Activated T-cell treated with anti-CD3 and anti-CD28 coated beads, Interleukin-2, amount 50 U/mL, for 4 hours (primary cell): ENCODE measurements around the gene TMEM273. TPM values are rescaled to one million over a fixed set of nuclear protein-coding genes. Genes with fewer than 3 reads are reported as not detected.

Experiments
- ATAC-seq, 2 donors: fragments of 200-7000 bp; cut with Tn5 transposase; one replicate each; pipeline ENCODE4 v1.10.0; 2021
- DNase-seq: peaks from one replicate; pipeline ENCODE4 v3.0.0-alpha.2; 2020
- H3K27me3 Mint-ChIP-seq: one replicate; pipeline ENCODE4 v1.8.0; 2021; ENCODE audit warnings: low read depth, mixed read lengths
- H3K36me3 Mint-ChIP-seq: one replicate; pipeline ENCODE4 v1.8.0; 2022; ENCODE audit warnings: mixed read lengths; ENCODE audit not compliant: insufficient read depth
- H3K4me1 Mint-ChIP-seq: one replicate; pipeline ENCODE4 v1.8.0; 2021; ENCODE audit warnings: low read depth, mixed read lengths
- H3K4me3 Mint-ChIP-seq: one replicate; pipeline ENCODE4 v1.8.0; 2021; ENCODE audit warnings: mild to moderate bottlenecking, moderate library complexity, mixed read lengths
- H3K9me3 Mint-ChIP-seq: one replicate; pipeline ENCODE4 v1.8.0; 2021; ENCODE audit warnings: mixed read lengths
- total RNA-seq, 3 donors: library from RNA; stranded (reverse); gene quantifications; one replicate each; pipeline ENCODE4 v1.2.1, GENCODE V29; 2021

The TMEM273 gene
- total RNA-seq, 3 donors from 2014 or later = 35.3 to 96.4 (median 45.6) TPM

DNA sequence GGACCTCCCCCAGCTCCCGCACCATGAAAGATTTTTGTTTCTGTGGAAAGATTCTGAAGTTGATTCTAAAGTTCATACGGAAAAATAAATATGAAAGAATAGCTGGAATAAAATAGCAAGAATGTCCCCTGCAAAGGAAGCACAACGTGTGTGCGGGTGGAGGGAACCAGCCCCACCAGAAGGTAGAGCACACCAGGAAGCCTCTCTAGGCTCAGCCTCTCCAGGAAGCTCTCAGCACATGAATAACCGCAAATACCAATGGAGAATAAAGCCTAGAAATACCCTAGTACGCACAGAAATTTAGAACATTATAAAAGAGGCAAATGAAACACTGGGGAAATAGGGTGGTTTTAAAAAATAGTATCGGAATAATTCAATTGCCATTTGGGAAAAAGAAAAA is 29.8 kb downstream of the TMEM273 start:
- no peak overlapping the region for H3K4me3 Mint-ChIP-seq
- ATAC-seq = no peak

DNA sequence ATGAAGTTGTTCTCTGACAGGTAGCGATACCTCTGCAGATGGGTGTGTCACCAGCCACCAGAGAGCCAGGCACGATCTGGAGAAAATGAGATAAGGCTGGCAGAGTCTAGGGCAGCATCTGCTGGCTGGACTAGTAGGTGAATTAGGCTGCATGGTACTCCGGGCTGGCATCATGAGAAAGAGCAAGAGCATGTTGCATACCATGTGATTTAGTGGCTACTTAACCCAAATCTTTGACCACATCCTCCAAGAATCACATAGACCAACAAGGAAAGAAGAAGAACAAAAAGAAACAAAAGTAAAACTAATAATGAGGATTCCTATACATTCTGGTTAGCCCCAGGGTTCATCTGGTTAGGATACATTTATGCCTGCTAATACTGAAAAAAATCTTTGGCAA is 31.0 kb downstream of the TMEM273 start:
- peaks cover 12% of the 10 kb centered on the region for H3K27me3 Mint-ChIP-seq
- H3K4me3 Mint-ChIP-seq = no peak overlapping the region
- ATAC-seq (no peak), DNase-seq (no peak)
- H3K4me1 Mint-ChIP-seq = peaks cover 8% of the 10 kb centered on the region
- no peaks in the 10 kb centered on the region for H3K9me3 Mint-ChIP-seq
- H3K36me3 Mint-ChIP-seq = peaks cover 3% of the 10 kb centered on the region

More for the DNA sequence above, 29.8 kb downstream of the TMEM273 start:
- H3K4me1 Mint-ChIP-seq = peaks cover 8% of the 10 kb centered on the region
- H3K9me3 Mint-ChIP-seq = no peaks in the 10 kb centered on the region
- H3K36me3 Mint-ChIP-seq = peaks cover 3% of the 10 kb centered on the region
- DNase-seq = no peak
- peaks cover 7% of the 10 kb centered on the region for H3K27me3 Mint-ChIP-seq

GRCh38 chr10:49154641-49155040 is 33.5 kb downstream of the TMEM273 start:
- Mint-ChIP-seq H3K4me3 (no peak overlapping the region), H3K27me3 (peaks cover 12% of the 10 kb centered on the region), H3K9me3 (no peaks in the 10 kb centered on the region), H3K4me1 (peaks cover 8% of the 10 kb centered on the region), H3K36me3 (peaks cover 3% of the 10 kb centered on the region)
- ATAC-seq (no peak), DNase-seq (no peak)

DNA sequence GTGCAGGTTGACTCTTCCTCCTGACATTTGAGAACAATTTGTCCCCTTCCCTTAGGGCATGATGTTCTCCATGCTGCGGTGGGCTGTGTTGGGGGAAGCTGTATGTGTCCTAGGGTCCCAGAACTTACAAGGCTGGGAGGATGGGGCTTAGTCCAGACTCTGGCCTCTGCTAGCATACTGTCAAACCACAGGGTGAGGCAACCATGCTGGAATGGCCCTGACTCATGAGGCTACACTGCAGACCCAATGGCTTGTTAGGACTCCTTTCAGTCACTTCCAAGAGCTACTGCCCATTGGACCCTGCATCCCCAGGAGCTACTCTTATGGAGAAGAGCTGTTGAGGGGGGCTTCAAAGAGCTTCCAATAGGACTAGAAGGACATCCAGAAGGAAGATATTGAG is 34.2 kb downstream of the TMEM273 start:
- Mint-ChIP-seq H3K4me1 (peaks cover 8% of the 10 kb centered on the region), H3K36me3 (peaks cover 3% of the 10 kb centered on the region), H3K27me3 (peaks cover 12% of the 10 kb centered on the region), H3K4me3 (no peak overlapping the region), H3K9me3 (no peaks in the 10 kb centered on the region)
- no peak for DNase-seq
- ATAC-seq = no peak

- Mint-ChIP-seq H3K9me3 (peaks cover 4% of the 10 kb centered on the region), H3K4me1 (peaks cover 8% of the 10 kb centered on the region), H3K4me3 (no peak overlapping the region), H3K27me3 (peaks cover 10% of the 10 kb centered on the region), H3K36me3 (peaks cover 6% of the 10 kb centered on the region)
- ATAC-seq = no peak
- no peak for DNase-seq
Measured at GRCh38 chr10:49153115-49153514, 35.1 kb downstream of the TMEM273 start.

- ATAC-seq (peak in 1 of 2 donors; percentile 28), DNase-seq (no peak)
- Mint-ChIP-seq H3K27me3 (peaks cover 10% of the 10 kb centered on the region), H3K36me3 (peaks cover 5% of the 10 kb centered on the region), H3K4me3 (no peak overlapping the region), H3K9me3 (peaks cover 8% of the 10 kb centered on the region), H3K4me1 (peaks cover 7% of the 10 kb centered on the region)
Measured at GRCh38 chr10:49152663-49153062, 35.5 kb downstream of the TMEM273 start.

- DNase-seq (no peak), ATAC-seq (no peak)
- Mint-ChIP-seq H3K4me3 (no peak overlapping the region), H3K36me3 (peaks cover 3% of the 10 kb centered on the region), H3K4me1 (peaks cover 1% of the 10 kb centered on the region), H3K9me3 (peaks cover 9% of the 10 kb centered on the region), H3K27me3 (peaks cover 10% of the 10 kb centered on the region)
Measured at GRCh38 chr10:49152037-49152436, 36.2 kb downstream of the TMEM273 start.

DNA sequence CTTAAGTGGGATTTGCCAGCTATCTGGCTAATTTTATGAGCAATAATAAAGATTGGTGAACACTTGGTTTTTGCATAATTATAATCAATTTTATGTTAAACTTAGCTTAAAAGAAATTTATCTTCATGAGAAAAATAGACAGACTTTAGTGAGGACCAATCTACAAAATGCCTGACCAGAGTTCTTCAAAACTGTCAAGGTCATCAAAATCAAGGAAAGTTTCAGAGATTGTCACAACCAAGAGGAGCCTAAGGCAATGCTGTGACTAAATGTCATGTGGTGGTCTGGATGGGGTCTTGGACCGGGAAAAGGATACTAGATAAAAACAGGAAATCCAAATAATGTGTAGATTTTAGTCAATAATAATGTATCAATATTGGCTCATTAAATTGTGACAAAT is 36.7 kb downstream of the TMEM273 start:
- Mint-ChIP-seq H3K9me3 (peaks cover 9% of the 10 kb centered on the region), H3K36me3 (peaks cover 3% of the 10 kb centered on the region), H3K27me3 (peaks cover 10% of the 10 kb centered on the region), H3K4me1 (no peaks in the 10 kb centered on the region), H3K4me3 (no peak overlapping the region)
- ATAC-seq (no peak), DNase-seq (no peak)

DNA sequence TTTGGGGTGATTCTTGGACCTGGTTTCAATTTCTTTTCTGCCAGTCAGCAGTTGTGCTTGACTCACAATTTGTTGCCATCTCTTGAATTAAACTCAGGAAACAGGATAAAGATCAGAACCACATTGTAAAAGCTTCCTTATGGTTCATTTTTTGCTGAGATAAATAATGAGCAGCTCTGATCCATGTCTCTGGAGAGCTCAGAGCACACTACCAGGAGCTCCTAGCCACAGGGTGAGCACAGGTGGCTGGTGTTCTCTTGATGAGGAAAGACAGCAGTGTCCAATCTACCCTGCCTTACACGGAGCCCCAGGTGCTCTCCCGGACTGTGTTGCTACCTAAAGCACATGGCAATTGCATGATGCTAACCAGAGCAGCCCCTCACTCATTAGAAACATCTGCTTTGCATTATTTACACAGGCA is 37.2 kb downstream of the TMEM273 start:
- Mint-ChIP-seq H3K4me1 (no peaks in the 10 kb centered on the region), H3K4me3 (no peak overlapping the region), H3K36me3 (peaks cover 3% of the 10 kb centered on the region), H3K9me3 (peaks cover 9% of the 10 kb centered on the region), H3K27me3 (peaks cover 10% of the 10 kb centered on the region)
- DNase-seq = no peak
- ATAC-seq = no peak

DNA sequence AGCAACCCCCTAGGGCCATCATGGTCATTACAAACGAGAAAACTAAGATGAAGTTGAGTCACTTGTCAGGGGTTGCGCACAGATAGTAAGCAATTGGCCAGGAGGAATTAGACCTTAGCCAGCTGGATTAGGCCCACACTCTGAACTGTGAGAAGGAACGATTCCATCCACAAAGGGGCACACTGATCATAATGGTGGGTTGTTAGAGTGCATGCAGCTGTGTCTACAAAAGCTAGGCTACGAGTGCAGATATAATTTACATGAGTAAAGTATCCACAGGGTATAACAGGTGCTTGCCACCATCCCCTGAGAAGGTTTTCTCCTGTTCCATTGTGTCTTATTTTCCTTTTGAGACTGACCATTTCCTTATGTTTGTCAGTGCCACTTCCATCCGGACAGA is 37.8 kb downstream of the TMEM273 start:
- peaks cover 3% of the 10 kb centered on the region for H3K36me3 Mint-ChIP-seq
- no peak for DNase-seq
- H3K9me3 Mint-ChIP-seq = peaks cover 9% of the 10 kb centered on the region
- H3K4me1 Mint-ChIP-seq = no peaks in the 10 kb centered on the region
- H3K27me3 Mint-ChIP-seq = peaks cover 10% of the 10 kb centered on the region
- no peak overlapping the region for H3K4me3 Mint-ChIP-seq
- no peak for ATAC-seq

GRCh38 chr10:49149881-49150280 is 38.3 kb downstream of the TMEM273 start:
- DNase-seq (no peak), ATAC-seq (no peak)
- Mint-ChIP-seq H3K36me3 (peaks cover 3% of the 10 kb centered on the region), H3K27me3 (peaks cover 10% of the 10 kb centered on the region), H3K9me3 (peaks cover 9% of the 10 kb centered on the region), H3K4me1 (no peaks in the 10 kb centered on the region), H3K4me3 (no peak overlapping the region)

DNA sequence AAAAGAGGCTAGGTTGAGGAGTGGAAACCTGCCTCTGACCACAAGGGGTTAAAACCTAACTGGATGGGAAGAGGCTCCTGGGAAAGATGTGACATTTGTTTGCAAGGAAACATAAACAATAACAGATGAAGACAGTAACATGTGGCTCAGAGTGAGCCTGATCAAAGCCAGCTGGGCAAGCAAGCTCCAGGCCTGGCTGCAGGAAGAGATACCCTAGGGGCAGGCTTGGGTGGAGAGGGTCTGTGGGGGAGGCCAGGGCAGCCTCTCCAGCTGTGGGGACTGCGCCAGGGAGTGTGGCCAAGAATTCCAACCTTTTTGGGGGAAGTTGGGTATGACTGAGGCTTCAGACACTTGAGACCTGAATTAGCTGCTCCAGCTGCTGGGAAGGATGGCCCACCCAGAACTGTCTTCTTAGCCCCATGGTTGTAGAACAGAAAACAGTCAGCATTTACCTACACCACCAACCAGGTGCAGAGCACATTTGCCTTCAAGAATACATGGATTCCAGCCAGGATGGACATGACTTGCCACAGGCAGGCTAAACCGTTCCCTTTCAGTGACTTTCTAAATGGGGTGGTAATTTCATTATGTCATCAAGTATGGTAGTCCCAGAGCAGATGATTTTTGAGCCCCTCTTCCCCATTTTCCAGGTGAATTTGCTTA is 44.0 kb downstream of the TMEM273 start:
- no peak for ATAC-seq
- H3K9me3 Mint-ChIP-seq = peaks cover 9% of the 10 kb centered on the region
- no peak for DNase-seq
- H3K36me3 Mint-ChIP-seq = peaks cover 3% of the 10 kb centered on the region
- no peak overlapping the region for H3K4me3 Mint-ChIP-seq
- no peaks in the 10 kb centered on the region for H3K4me1 Mint-ChIP-seq
- peaks cover 3% of the 10 kb centered on the region for H3K27me3 Mint-ChIP-seq

GRCh38 chr10:49143249-49143648 is 44.9 kb downstream of the TMEM273 start:
- Mint-ChIP-seq H3K9me3 (peaks cover 6% of the 10 kb centered on the region), H3K36me3 (peaks cover 2% of the 10 kb centered on the region), H3K4me1 (no peaks in the 10 kb centered on the region), H3K27me3 (peaks cover 3% of the 10 kb centered on the region), H3K4me3 (no peak overlapping the region)
- ATAC-seq = no peak
- no peak for DNase-seq

- no peak overlapping the region for H3K4me3 Mint-ChIP-seq
- peaks cover 2% of the 10 kb centered on the region for H3K9me3 Mint-ChIP-seq
- no peak for ATAC-seq
- peaks cover 3% of the 10 kb centered on the region for H3K27me3 Mint-ChIP-seq
- H3K36me3 Mint-ChIP-seq = no peaks in the 10 kb centered on the region
- H3K4me1 Mint-ChIP-seq = no peaks in the 10 kb centered on the region
- no peak for DNase-seq
Measured at GRCh38 chr10:49141541-49142332, 46.5 kb downstream of the TMEM273 start.
